SIG-M5 (cell line): ENCODE data around the gene C1orf116.
"Not testable (repeated sequence)": the region's sequence is repeated elsewhere in the genome, so short reads cannot be mapped to it uniquely, and the experiment has no call there.

ENCODE experiments used
- DNase-seq: peaks from one replicate; lab custom pipeline; 2025; lab: John Stamatoyannopoulos, UW

Gene C1orf116

DNA sequence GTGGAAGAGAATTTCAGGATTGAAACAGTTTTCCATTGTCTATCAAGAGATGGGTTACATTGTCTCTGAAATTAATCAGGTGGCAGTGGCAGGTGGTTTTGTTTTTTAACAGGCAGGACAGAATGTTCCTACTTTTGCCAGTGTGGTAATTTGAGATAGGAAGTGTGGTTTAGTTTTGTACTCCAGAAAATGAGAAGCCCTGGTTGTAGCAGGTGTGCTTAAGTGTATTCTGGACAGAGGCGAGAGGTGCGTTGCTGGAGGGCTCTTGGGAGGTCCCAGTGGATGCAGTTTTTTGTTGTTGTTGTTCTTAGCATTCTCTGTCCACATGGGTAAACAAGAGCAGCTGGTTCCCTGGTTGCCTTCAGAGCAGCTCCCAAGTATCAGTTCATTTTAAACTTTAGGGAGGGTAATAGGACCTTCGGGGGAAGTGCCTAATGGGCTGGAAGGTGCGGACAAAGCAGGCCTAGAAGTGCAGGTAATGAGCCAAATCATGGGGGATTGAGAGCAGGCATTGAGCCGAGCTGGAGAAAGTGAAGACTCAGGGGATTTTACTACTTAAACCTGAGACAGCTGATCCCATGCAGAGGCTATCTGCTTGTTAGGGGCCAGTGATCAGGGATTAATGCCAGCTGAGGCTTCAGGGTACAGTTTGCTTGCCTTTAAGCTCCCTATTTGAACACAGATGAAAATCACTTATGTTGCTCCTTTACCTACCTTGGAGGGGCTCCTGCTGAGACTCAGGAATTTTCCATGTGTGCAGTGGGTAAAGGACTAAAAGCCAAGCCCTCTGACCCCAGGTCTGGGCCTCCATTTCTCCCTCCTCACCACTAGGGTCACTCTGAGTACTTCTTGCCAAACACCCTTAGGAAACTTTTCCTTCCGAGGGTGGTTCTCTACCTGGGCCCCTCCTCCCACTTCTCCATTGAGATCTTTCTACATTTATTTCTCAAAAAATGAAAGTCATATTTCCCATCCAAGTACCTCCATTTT, 26.6 kb upstream of the C1orf116 start:
- DNase-seq, result no peak

DNA sequence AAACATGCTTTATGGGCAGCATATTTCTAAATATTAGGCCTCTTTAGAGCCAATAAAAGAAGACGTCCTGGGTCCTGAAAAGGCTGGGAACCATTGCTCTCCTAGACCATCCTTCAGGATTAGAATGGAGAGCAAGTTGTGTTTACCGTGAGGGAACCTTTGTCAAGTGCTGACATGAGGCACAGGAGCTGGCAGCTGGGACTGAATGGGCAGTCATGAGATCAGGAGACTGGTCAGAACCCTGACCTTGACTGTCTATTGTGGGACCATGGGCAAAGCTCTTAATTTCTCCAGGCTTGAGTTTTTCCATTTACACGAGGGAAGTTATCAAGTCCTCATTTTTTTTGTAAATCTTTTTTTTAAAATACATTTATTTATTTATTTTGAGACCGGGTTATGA, 25.7 kb upstream of the C1orf116 start:
- no peak for DNase-seq

DNA sequence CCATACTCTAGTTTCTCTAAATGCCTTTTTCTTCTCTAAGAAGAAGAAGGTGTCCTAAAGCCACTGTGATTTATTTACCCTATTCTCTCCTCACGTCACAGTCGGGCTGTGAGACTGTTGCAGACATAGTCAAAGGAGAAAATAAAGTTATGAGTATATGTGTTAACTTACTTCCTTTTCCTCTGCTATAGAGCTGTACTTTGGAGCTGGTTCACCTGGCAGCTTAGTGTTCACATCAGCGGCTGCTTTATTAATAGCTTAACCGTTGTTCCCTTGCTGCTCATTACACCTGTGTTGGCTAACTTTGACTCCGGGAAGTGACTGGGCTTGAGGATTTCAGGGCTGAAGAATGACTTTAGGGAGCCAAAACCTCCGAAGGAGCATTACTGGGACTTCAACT, 24.1 kb upstream of the C1orf116 start:
- DNase-seq, result no peak

DNA sequence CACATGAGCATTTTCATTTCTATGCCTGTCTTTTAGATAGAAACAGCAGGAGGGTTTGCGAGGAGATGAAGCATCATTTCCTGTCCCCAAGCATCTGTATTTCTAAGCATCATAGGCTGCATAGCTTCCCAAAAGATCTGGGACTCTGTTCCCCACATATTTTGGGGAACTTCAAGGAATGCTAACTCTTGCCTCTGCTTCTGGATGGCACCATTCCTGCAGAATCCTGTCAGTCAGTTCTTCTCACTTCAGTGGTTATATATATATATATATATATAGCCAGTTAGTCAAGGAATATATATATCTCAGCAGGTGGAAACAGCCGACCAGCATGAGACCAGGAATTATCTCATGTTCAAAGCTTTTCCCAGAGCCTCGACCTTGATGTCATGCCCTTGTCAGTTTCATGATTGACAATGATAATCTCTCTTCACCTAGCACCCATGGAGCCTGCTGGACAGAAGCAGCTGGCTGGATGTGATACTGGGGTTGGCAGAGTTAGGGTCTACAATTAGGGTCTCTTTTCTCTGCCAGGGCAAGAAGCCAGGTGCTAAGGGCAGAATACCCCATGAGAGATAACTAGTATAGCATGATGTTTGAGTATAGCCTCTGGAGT, 22.9 kb upstream of the C1orf116 start:
- DNase-seq, result no peak

DNA sequence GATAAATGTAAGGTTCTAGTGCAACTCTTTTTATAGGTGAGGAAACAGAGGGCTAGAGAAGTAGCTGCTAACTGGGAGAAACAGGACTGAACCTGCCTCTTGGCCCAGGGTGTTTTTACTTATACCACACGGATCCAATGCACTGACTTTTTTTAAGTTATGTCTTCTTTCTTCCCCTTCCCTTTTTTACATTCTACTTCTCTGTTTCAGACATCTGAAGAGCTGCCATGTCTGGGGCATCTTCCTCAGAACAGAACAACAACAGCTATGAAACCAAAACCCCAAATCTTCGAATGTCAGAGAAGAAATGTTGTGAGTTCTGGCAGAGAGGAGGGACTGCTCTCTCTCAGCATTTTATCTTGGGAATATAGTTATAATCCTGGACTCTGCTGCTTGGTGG, 21.9 kb upstream of the C1orf116 start:
- no peak for DNase-seq

DNA sequence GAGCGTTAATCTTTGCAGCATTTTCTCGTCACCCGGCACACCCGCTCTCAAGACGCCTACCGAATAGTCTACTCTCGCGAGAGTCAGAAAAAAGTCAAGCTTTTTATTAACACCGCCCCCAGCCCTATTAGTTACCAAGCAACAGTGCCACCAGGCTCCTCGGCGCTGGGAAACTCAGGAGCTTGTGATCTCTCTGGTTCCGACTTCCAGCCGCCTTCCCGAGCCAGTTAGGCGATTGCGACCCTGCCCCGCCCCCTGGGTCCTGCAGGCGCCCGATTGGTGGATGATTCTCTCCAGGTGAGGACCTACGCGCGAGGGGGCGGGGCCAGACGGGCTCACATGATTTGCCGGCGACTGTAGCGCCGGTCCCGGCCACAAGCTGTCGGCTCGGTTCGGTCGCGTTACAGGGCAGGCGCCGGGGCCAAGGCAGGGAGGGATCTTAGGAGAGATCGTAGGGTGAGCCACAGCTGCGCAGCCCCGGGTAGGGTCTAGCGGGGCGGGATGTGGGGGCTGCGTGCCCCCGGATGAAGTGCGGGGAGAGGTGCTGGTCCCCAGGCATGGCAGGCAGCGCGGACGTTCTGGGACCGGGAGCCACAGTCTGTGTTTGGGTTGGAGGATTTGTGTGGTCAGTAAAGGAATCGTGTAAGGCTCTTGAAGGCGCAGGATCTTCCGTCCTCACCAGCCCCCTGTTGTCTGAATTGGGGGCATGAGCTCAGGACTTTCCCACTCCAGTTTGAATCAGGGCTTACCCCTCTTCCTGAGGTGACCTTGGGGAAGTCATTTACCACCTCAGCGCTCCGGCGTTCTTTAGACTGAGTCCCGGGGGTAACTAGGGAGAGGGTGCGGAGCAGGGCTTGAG, 20.6 kb upstream of the C1orf116 start, which contains the start of gene PFKFB2:
Gene PFKFB2 (plus strand): TSS at position 365 of the 859 bp plus-strand sequence. CDS start 1,443 bp downstream, outside the sequence.
- no peak for DNase-seq

DNA sequence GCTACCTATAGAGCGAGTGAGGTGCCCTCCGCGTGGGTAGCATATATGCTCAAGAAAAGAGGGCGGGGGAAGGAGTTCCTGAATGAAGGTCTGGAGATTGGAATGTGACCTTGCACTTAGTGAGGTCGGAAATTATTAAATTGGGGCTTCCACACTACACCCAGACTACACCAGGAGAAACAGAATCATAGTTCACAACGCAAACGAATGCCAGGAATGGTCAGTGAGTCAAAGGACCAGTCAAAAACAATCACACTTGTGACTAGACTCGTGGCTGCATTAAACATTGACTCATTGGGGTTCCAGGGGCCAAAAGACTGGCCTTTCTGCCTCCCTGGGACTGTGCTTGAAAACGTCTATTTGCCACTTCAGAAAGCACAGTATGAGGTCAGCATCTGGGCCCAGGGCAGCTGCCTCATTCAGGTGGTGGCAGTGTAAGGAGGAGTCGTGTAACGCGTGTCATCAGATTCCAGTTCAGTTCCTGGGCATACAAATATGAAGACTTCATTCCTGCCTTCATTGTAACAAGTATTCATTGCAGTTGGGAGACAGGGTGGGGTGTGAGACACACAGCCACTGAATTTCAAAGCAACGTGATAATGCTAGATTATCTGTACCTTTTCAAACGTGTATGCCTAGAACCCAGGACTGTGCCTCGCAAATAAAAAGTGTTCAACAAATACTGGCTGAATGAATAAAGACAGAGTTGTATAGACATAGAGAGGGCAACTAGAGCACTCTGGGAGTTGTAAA, 18.8 kb upstream of the C1orf116 start, which contains the start of gene YOD1:
Gene YOD1 (minus strand): TSS at position 18 of the 753 bp plus-strand sequence. CDS start 178 bp downstream, outside the sequence.
- DNase-seq, result no peak

DNA sequence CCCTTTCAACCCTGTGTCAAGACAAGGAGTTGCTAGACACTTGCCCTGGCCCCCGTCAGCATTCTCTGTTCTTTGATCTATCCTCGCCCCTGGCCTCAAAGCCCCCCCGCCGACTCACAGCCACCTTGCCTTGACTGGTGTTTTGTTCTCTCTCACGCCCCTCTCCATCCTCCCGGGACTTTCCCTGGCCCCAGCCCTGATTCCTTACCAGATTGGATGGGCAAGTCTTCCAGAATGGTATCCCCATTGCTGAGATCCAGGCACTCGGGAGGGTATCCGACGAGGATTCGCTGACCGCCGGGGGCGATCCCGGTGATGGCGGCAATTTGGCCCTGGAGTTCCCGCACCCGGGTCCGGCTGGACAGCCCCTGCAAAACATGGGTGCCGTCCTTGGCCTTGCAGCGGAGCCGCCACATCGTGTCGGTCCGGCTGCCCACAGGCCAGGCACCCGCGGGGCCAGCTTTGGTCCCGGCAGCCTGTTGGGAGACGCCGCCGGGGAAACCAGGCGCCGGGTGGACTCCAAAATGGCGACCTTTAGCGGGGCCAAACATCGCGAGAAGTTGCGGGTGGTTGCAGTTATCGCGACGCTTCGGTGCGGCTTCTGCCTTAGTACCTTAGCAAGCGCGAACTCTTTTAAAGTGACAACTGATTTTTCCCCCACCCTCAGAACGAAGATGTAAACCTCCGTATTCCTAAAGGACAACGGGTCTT, 18.1 kb upstream of the C1orf116 start:
- no peak for DNase-seq

DNA sequence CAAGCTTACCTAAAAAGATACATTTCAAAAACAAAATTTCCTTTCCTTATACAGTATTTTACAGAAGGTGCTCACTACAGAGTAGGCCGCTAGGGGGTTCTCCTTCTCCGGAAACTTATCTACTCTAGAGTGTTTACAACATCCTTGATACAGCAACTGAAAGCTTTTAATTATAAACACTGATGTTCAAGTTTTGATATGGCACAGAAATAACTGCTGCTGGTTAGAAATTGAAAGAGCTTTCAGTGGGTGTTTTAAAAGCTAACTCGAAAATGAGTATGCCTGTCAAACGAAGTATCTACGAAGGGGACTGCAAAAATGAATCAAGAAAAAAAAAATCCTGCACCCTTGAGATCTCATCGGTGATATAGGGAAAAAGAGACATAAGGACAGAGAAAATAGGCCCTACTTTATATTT, 17.4 kb upstream of the C1orf116 start:
- no peak for DNase-seq

DNA sequence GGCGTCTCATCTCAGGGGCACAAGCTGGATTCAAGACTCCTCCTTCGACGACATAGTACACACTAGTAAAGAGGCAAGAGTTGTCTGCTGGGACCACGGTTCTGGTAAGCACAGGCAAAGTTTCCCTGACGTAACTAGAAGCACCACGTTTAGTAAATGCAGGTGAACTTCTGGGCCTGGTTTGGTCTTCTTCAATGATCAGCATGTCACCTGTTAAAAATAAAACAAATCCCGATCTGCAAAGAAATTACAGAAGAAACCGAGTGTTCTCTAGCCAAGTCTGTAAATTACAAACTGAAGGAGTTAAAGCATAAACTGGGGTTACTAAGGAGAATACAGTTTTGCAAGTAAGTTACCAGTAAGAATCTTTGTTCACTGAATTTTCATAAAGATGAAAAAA, 17.0 kb upstream of the C1orf116 start:
- DNase-seq, result no peak

DNA sequence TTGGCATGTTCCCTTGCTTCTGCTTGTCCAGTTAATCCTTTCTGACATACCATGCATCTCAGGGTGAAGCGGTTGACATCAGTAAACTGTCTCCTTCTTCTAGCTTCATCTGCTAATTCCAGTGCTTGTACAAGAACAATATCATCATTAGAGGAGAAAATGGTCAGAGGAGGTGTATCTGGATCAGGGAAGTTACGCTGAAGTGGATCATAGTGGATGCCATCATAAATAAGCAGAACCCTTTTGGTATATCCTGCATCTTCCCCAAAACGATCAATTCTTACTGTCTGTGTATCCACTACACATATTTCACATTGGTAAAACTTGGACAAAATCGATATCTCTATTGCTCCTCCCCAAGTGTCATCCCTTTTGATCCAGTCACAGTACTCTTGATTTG, 16.5 kb upstream of the C1orf116 start:
- DNase-seq, result no peak

DNA sequence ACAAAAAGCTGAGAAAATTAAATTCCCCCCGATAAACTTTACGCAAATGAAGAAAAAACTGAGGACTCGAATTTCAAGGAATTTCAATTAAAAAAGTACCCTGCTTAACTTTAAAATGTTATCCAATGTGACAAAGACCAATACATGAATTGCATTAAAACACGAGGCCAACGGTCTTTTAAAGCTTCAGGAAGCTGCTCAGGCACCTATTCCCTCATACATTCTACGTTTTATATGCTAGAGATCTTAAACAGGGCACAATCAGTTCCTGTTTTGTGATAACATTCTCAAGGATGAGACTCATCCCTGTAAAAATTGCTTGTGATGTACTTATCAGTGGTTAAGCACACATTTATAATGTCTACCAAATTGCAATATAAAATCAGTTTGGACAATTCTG, 15.5 kb upstream of the C1orf116 start:
- no peak for DNase-seq

DNA sequence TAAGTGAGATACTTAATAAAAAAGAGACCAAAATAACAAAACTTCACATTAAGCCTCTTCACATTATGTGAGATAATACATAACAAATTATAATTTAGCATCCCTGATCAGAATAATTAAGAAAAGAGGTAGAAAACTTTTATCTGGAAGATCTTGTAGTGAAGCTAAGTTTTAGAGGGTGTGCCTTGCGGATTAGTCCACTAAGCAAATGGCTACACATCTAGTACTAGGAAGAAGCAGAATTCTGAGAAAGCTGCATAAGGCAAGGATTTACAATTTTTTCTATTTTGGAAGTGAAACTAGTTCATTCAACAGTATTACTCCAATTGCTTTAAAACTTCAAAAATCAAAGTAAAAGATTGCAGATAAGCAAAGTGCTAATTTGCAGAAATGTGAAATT, 14.9 kb upstream of the C1orf116 start:
- no peak for DNase-seq

DNA sequence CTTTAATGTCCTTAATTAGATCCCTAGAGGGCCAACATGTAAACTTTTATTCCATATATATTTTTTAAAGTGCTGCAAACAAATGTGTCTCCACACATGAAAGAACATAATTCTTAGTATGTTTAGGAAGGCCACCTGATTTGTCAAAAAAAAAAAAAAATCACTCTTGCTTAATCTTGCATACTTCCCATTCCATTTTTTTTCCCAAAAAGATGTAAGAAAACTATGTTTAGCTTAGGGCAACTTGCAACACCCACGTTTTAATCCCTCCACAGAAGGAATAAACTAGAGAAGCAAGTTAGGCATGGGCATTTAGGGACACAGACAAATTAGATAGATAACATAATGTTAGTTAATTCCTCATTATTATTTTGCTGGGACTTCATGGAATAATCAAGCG, 12.9 kb upstream of the C1orf116 start:
- no peak for DNase-seq

DNA sequence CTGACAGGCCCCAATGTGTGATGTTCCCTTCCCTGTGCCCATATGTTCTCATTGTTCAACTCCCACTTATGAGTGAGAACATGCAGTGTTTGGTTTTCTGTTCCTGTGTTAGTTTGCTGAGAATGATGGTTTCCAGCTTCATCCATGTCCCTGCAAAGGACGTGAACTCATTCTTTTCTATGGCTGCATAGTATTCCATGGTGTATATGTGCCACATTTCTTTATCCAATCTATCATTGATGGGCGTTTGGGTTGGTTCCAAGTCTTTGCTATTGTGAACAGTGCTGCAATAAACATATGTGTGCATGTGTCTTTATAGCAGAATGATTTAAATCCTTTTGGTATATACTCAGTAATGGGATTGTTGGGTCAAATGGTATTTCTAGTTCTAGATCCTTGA, 8.8 kb upstream of the C1orf116 start:
- DNase-seq, result not testable (repeated sequence)

DNA sequence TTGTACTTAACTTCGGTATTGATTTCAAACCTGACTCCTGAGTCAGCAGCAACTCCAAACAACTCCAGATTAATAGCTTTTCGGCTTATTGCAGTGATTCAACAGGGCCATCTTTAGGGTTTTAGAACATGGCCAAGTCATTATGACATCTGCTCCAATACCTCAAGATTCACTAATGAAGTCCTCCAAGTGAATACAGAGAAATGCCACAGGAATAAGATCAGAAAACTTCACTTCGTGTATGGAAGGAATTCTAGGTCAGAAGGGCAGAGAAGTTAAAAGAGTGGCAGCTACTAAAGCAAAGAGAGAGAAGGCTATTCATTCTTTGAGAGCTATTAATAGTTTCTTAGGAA, 7.6 kb upstream of the C1orf116 start:
- DNase-seq, result no peak

DNA sequence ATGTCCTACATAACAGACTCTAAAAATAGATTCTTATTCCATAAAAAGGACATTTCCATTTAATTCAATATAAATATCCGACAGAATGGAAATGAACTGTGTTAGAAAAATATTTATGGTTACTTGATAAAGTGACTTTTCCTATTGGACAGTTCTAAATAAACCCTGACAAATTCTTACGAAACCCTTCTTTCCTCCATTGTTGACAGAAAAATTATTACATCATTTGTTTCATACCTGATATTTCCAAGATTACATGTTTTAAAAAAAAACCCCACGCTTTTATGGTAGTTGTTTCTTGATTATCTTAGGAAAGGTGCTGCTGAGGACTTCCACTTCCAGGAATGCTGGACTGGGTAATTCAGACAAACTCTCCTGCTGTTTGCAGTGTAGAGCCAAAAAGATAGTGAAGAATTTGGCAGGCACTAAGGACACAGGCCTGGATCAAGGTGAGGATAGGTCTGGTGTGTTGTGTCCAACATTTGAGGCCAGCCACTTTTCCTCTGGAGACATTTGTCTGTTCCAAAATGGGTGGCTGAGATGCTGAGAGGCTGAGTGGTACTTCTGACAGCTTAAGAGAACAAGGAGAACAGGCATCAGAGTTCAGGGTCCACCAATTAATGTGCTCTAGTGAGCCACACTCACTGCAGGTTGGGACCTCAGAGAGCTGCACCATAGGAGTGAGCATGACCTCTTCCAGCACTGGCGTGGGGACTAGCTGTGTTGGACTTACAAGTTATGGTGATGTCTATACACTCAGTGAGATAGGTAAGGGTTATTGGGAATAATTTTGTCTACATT, 7.0 kb upstream of the C1orf116 start:
- no peak for DNase-seq

DNA sequence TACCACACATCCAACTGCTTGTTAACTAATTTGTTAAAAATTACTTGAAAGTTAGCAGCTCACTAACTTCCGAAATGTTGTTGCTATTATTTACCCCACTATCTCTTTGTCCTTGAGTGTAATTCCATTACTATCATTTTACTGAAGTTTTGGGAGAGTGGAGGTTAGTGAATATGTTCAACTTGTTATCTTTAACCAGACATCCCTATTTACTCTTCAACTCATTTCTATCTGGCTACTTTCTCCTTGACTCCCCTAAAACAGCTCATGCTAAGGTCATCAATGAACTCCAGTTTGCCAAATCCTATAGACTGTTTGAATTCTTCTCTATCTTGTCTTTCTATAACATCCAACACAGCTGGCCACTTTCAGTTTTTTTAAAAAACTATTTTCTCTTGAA, 4.3 kb upstream of the C1orf116 start:
- DNase-seq, result no peak

DNA sequence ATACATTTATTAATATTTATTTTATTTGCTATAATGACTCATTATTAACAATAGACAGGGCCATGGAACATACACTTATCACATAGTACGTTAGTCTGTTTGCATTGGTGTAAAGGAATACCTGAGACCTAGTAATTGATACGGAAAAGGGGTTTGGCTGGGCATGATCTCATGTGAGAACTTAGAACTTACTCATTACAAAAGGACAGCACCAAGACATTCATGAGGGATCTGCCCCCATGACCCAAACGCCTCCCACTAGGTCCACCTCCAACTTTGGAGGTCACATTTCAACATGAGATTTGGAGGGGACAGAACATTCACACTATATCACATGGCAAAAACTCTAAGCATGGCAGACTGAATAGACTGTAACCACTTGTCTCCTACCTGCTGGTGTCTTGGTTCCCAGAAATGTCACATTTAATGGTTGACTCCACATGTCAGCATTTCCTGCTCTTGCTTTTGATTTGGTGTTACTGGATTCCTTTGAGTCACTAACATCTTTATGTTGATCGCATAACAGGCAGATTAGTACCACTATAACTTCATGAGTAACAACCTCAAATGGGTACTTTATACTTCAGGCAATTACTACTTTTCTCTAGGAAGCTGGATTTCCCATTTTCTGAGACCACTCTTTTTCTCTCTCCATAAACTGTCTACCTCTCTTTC, 3.5 kb upstream of the C1orf116 start:
- no peak for DNase-seq
